K562 (cell line): ENCODE data around the gene PRDM11. TPM values are rescaled to one million over a fixed set of nuclear protein-coding genes. Genes with fewer than 3 reads are reported as not detected.

Source experiments
- ATAC-seq: fragments of 200-7000 bp; cut with Tn5 transposase; 3 replicates; pipeline ENCODE4 v1.9.1; 2020; ENCODE audit warnings: moderate library complexity
- BruUV-seq: library from RNA; stranded (reverse); fragments of 400-500 nt; replicated peaks from 2 replicates; lab custom pipeline; 2021; lab: Mats Ljungman, UMichigan
- CTCF ChIA-PET: fragments of 300-600 bp; formaldehyde crosslinking; extraction: SDS; loops from one replicate; lab custom pipeline; 2021; ENCODE audit warnings: low intra/inter-chr PET ratio; lab: Yijun Ruan, JAX
- POLR2A ChIA-PET: fragments of 300-600, 350-650 bp; sonication (Branson Sonifier 250); formaldehyde crosslinking; extraction: SDS; loops from one replicate; lab custom pipeline; 2021; ENCODE audit warnings: antibody characterized with exemption, inconsistent platforms; lab: Yijun Ruan, JAX
- DNase-seq, 4 experiments: peaks; one replicate each; pipeline versions ENCODE4 v3.0.0 to v3.0.0-alpha.2; 2011 to 2018; ENCODE audit warnings: low spot score in 3 of 4, mixed read lengths in 3 of 4; ENCODE audit errors: extremely low read depth in 1 of 4
- FAIRE-seq: peaks from 2 replicates; lab custom pipeline; 2011; peaks lifted over from hg19 to GRCh38; lab: Jason Lieb, UNC
- H2AFZ ChIP-seq: 2 replicates; pipeline ENCODE4 v1.6.0; 2011; ENCODE audit warnings: low read depth, low read length, control low read depth, inconsistent platforms
- H3K27ac ChIP-seq: fragments of 200-600 bp; 3 replicates; pipeline ENCODE4 v1.8.0; 2011; ENCODE audit warnings: low read depth, mild to moderate bottlenecking, control low read depth, inconsistent platforms, low read length, moderate library complexity, mixed read lengths; ENCODE audit errors: extremely low read depth
- H3K27me3 ChIP-seq, 2 experiments: fragments of 300-600 bp in 1 of 2; 2 replicates in 1 of 2; 3 replicates in 1 of 2; pipeline versions ENCODE4 v1.6.0 to v1.8.0; 2011; ENCODE audit warnings: inconsistent platforms in 2 of 2, low read length in 2 of 2, mild to moderate bottlenecking in 1 of 2, mixed read lengths in 1 of 2, moderate library complexity in 1 of 2; ENCODE audit not compliant: control insufficient read depth in 2 of 2, insufficient read depth in 2 of 2
- H3K36me3 ChIP-seq: fragments of 300-600 bp; 3 replicates; pipeline ENCODE4 v1.8.0; 2011; ENCODE audit warnings: mild to moderate bottlenecking, low read length, inconsistent platforms; ENCODE audit not compliant: control insufficient read depth, insufficient read depth
- H3K4me1 ChIP-seq, 2 experiments: fragments of 200-600 bp in 1 of 2; replicated peaks in 1 of 2; 2 replicates in 1 of 2; 3 replicates in 1 of 2; pipeline versions ENCODE4 v1.5.1 to v1.8.0; 2011; ENCODE audit warnings: inconsistent platforms in 2 of 2, low read length in 2 of 2, mild to moderate bottlenecking in 1 of 2, mixed read lengths in 1 of 2, moderate library complexity in 1 of 2; ENCODE audit not compliant: control insufficient read depth in 2 of 2, insufficient read depth in 2 of 2
- H3K4me2 ChIP-seq: 2 replicates; pipeline ENCODE4 v1.6.1; 2011; ENCODE audit warnings: low read length, control low read depth, inconsistent platforms, mixed read lengths; ENCODE audit not compliant: insufficient read depth
- H3K4me3 ChIP-seq: fragments of 200-600 bp; sonication (generic), shearing (Covaris generic); 2 replicates; pipeline ENCODE4 v1.5.1; 2016; ENCODE audit warnings: control low read depth, inconsistent platforms
- H3K79me2 ChIP-seq: fragments of 200-600 bp; 3 replicates; pipeline ENCODE4 v1.8.0; 2011; ENCODE audit warnings: low read length, inconsistent platforms; ENCODE audit not compliant: control insufficient read depth, insufficient read depth
- H3K9ac ChIP-seq, 2 experiments: 2 replicates each; pipeline versions ENCODE4 v1.6.0 to v1.6.1; 2011; ENCODE audit warnings: low read depth in 2 of 2, low read length in 2 of 2, control low read depth in 1 of 2, inconsistent platforms in 1 of 2, mild to moderate bottlenecking in 1 of 2, mixed read lengths in 1 of 2; ENCODE audit not compliant: insufficient read depth in 1 of 2
- H3K9me1 ChIP-seq: one replicate; pipeline ENCODE4 v1.6.0; 2011; ENCODE audit warnings: inconsistent platforms, mild to moderate bottlenecking, low read length, moderate library complexity; ENCODE audit not compliant: control insufficient read depth, insufficient read depth
- H3K9me3 ChIP-seq: replicated peaks from 2 replicates; pipeline ENCODE4 v1.5.1; 2011; ENCODE audit warnings: low read depth, low read length, inconsistent platforms; ENCODE audit not compliant: control insufficient read depth, insufficient read depth
- H4K20me1 ChIP-seq: replicated peaks from 2 replicates; pipeline ENCODE4 v1.6.1; 2011; ENCODE audit warnings: low read length, inconsistent platforms, mixed read lengths; ENCODE audit not compliant: control insufficient read depth, insufficient read depth
- CREM ChIP-seq: IDR thresholded peaks from 2 replicates; pipeline ENCODE4 v1.6.1; 2014; ENCODE audit warnings: antibody characterized with exemption, low read depth
- ETV5 ChIP-seq: sonication (generic); formaldehyde crosslinking; IDR thresholded peaks from 2 replicates; pipeline ENCODE4 v1.4.0; 2020; ENCODE audit warnings: low read depth, mild to moderate bottlenecking, missing genetic modification reagents
- FOSL1 ChIP-seq: fragments of 200-800 bp; sonication (Bioruptor generic); conservative IDR thresholded peaks from 2 replicates; pipeline ENCODE4 v1.6.1; 2016; ENCODE audit warnings: missing genetic modification characterization, missing compliant biosample characterization
- GABPA ChIP-seq: fragments of 200-800 bp; sonication (Bioruptor generic); conservative IDR thresholded peaks from 2 replicates; pipeline ENCODE4 v1.6.1; 2016; ENCODE audit warnings: low read depth, missing genetic modification characterization, missing compliant biosample characterization
- GABPB1 ChIP-seq: sonication (generic); formaldehyde crosslinking; IDR thresholded peaks from 2 replicates; pipeline ENCODE4 v1.8.0; 2022; ENCODE audit warnings: mild to moderate bottlenecking, missing genetic modification reagents
- JUNB ChIP-seq: fragments of 450-650 bp; formaldehyde crosslinking; conservative IDR thresholded peaks from 2 replicates; pipeline ENCODE4 v1.4.0; 2020; ENCODE audit warnings: mild to moderate bottlenecking
- MTA3 ChIP-seq: fragments of 450-650 bp; formaldehyde crosslinking; IDR thresholded peaks from 2 replicates; pipeline ENCODE4 v1.6.1; 2017; ENCODE audit warnings: mild to moderate bottlenecking, borderline replicate concordance
- NFE2L1 ChIP-seq: fragments of 450-650 bp; IDR thresholded peaks from 2 replicates; pipeline ENCODE4 v1.6.1; 2016; ENCODE audit warnings: missing genetic modification characterization, low read depth, mild to moderate bottlenecking, missing compliant biosample characterization, moderate library complexity, borderline replicate concordance
- NFXL1 ChIP-seq: fragments of 450-650 bp; formaldehyde crosslinking; IDR thresholded peaks from 2 replicates; pipeline ENCODE4 v1.4.0; 2021; ENCODE audit warnings: mild to moderate bottlenecking
- NR2C2 ChIP-seq, 2 experiments: fragments of 200-800 bp in 1 of 2; sonication (Bioruptor generic) in 1 of 2; sonication (generic) in 1 of 2; formaldehyde crosslinking in 1 of 2; IDR thresholded peaks; 2 replicates each; pipeline versions ENCODE4 v1.6.1 to v1.8.0; 2016 to 2022; ENCODE audit warnings: mild to moderate bottlenecking in 1 of 2, missing compliant biosample characterization in 1 of 2, missing genetic modification characterization in 1 of 2, missing genetic modification reagents in 1 of 2
- RFX7 ChIP-seq: fragments of 250-450 bp; sonication (Bioruptor Pico); IDR thresholded peaks from 2 replicates; pipeline ENCODE4 v1.5.1; 2021; ENCODE audit warnings: mild to moderate bottlenecking
- SAFB ChIP-seq: fragments of 200-400 bp; formaldehyde crosslinking; IDR thresholded peaks from 2 replicates; pipeline ENCODE4 v1.6.1; 2017; ENCODE audit warnings: low read depth, low read length, borderline replicate concordance
- SLC30A9 ChIP-seq: fragments of 250-450 bp; sonication (Bioruptor Pico); IDR thresholded peaks from 2 replicates; pipeline ENCODE4 v1.8.0; 2022; ENCODE audit warnings: mild to moderate bottlenecking, moderate library complexity
- SP1 ChIP-seq: sonication (generic); formaldehyde crosslinking; IDR thresholded peaks from 2 replicates; pipeline ENCODE4 v1.8.1; 2022; ENCODE audit warnings: mild to moderate bottlenecking, missing genetic modification reagents
- SREBF1 ChIP-seq: fragments of 150-350 bp; IDR thresholded peaks from 2 replicates; pipeline ENCODE4 v1.6.1; 2014; ENCODE audit warnings: antibody characterized with exemption, low read depth, low read length, borderline replicate concordance
- WGBS: fragments of 100-300 bp; shearing (Covaris generic); methylation state at CpG from one replicate; pipeline ENCODE4 v1.1.6; 2016; ENCODE audit warnings: low coverage, mixed read lengths; ENCODE audit not compliant: insufficient coverage; ENCODE audit errors: missing lambda C conversion rate; 5-methylcytosine and 5-hydroxymethylcytosine counted together
- in situ Hi-C: fragments of 300-500 bp; cut with MboI; formaldehyde crosslinking; loops from 4 replicates; pipeline ENCODE4 v1.15.0; 2018; ENCODE audit warnings: inconsistent platforms, mixed read lengths
- intact Hi-C: fragments of 100-400 bp; cut with micrococcal nuclease; formaldehyde crosslinking; loops from 2 replicates; pipeline ENCODE4 v1.14.2; 2022
- polyA plus RNA-seq, 8 experiments: library from polyadenylated mRNA; depleted of rRNA in 4 of 8; stranded (reverse) in 5 of 8; unstranded in 3 of 8; fragments of >200 nt; fragmentation: Nextera tagmentation in 2 of 8; fragmentation: Illumina TruSeq in 1 of 8; extraction: Ambion mirVana in 2 of 8; extraction: Trizol in 1 of 8; gene quantifications; 2 replicates each; pipeline versions ENCODE4 v1.2.1 to v1.2.3, GENCODE V29; 2011 to 2014; ENCODE audit warnings: inconsistent platforms in 1 of 8, missing spikeins in 1 of 8
- total RNA-seq, 7 experiments: library from RNA; depleted of rRNA in 6 of 7; stranded (reverse); fragments of >200 nt in 6 of 7; fragmentation: Illumina TruSeq in 2 of 7; extraction: Trizol in 2 of 7; gene quantifications; 2 replicates each; pipeline versions ENCODE4 v1.2.1 to v1.2.3, GENCODE V29; 2011 to 2021; ENCODE audit warnings: low replicate concordance in 1 of 7
- TF ChIP-seq, protein P1 (sequence below): sonication (generic); formaldehyde crosslinking; IDR thresholded peaks from 2 replicates; pipeline ENCODE4 v1.5.0; 2020; ENCODE audit warnings: missing genetic modification reagents

PRDM11 gene
- total and polyA plus RNA-seq, 9 of the 15 experiments (the other 6 are each of a cell fraction or from before 2014, with no cell fraction given): 0.01 to 1.1 (median 0.29) TPM

DNA sequence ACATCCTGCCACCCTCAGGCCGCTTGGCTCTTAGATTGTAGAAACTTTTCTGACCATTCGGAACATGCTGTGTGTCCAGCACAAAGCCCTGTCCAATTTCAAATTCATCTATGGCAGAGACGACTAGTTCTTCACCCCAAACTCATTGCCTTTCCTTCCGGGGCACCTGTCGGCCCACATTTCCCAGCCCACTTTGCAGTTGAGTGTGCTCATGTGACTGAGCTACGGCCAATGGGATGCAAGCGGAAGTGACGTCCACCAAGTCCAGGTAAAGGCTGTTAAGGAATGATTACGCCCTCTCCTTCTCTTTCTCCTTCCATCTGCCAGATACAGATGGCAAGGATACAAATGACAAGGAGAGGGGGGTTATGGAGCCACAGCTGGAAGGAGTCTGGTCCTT, 107.2 kb downstream of the PRDM11 start:
- Histone ChIP-seq H3K27ac (no peak overlapping the region), H3K36me3 (no peaks in the 10 kb centered on the region), H3K9ac (no peak overlapping the region), H3K9me3 (no peaks in the 10 kb centered on the region), H3K4me3 (no peak overlapping the region), H2AFZ (peak overlapping the region; percentile 20; the same call in 1 of the 2 replicates), H3K9me1 (peaks cover 4% of the 10 kb centered on the region), H3K4me1 (peaks cover 0 to 5% of the 10 kb centered on the region in 2 experiments; a peak in 3 of 5 replicates), H3K4me2 (peak overlapping the region; percentile 35; the same call in 1 of the 2 replicates), H3K79me2 (no peaks in the 10 kb centered on the region), H4K20me1 (no peaks in the 10 kb centered on the region; the same call in 1 of the 2 replicates), H3K27me3 (no peaks in the 10 kb centered on the region; a peak in 1 of 5 replicates)
- CTCF ChIA-PET: interaction anchor here (0.7 to 0.8 kb wide), 2 partner anchors 39 to 40 kb away, joined by 3 read pairs; no protein-coding TSS in a partner anchor
- WGBS: 5% methylated on average over 9 of the region's 9 CpGs
- intact Hi-C loops: loop anchor here (2.0 to 5.0 kb wide), 2 partner anchors 44 to 79 kb away; no protein-coding TSS in a partner anchor
- FAIRE-seq: no peak
- DNase-seq: peak; percentile 7 to 59 (median 38)
- POLR2A ChIA-PET: interaction anchor here (0.7 kb wide), 1 partner anchor 10 kb away, joined by 3 read pairs; no protein-coding TSS in a partner anchor
- ATAC-seq: peak; percentile 34; the same call in 1 of the 3 replicates
- in situ Hi-C loops: no loop called here
- BruUV-seq: no TSS peak
- no peak for TF ChIP-seq FOSL1
- TF ChIP-seq NFE2L1 (tag): no peak
- TF ChIP-seq RFX7 (CRISPR knock-in tag): no peak
- TF ChIP-seq GABPA (tag): peak; percentile 66
- TF ChIP-seq JUNB (CRISPR knock-in tag): no peak
- peak; percentile 56; the same call in 1 of the 2 replicates for TF ChIP-seq GABPB1 (CRISPR knock-in tag)
- TF ChIP-seq, protein P1, sequence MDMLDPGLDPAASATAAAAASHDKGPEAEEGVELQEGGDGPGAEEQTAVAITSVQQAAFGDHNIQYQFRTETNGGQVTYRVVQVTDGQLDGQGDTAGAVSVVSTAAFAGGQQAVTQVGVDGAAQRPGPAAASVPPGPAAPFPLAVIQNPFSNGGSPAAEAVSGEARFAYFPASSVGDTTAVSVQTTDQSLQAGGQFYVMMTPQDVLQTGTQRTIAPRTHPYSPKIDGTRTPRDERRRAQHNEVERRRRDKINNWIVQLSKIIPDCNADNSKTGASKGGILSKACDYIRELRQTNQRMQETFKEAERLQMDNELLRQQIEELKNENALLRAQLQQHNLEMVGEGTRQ (CRISPR knock-in tag): peak; percentile 92
- TF ChIP-seq NR2C2 (CRISPR knock-in tag; IDR thresholded peaks at IDR 0.05): no peak
- TF ChIP-seq NR2C2 (tag; IDR thresholded peaks at IDR 0.05): peak; percentile 52
- no peak for TF ChIP-seq MTA3
- no peak for TF ChIP-seq SREBF1
- no peak for TF ChIP-seq NFXL1
- no peak for TF ChIP-seq SP1 (CRISPR knock-in tag)
- no peak for TF ChIP-seq SAFB
- TF ChIP-seq SLC30A9 (CRISPR knock-in tag): no peak
- TF ChIP-seq ETV5: no peak
- peak; percentile 65 for TF ChIP-seq CREM
